Peyer's patch (tissue), 4 donors: ENCODE data around the gene AQP7. TPM values are rescaled to one million over a fixed set of nuclear protein-coding genes. Genes with fewer than 3 reads are reported as not detected.
"Not testable (repeated sequence)": the region's sequence is repeated elsewhere in the genome, so short reads cannot be mapped to it uniquely, and the experiment has no call there.

Source experiments
- DNase-seq, 3 donors: peaks; one replicate each; pipeline ENCODE4 v3.0.0-alpha.2; 2017 to 2019
- H3K27ac ChIP-seq, 4 donors: fragments of 200-600 bp; sonication (generic); one replicate each; pipeline ENCODE4 v1.5.1; 2016 to 2019
- H3K27me3 ChIP-seq, 2 donors: fragments of 200-600 bp; sonication (generic); one replicate each; pipeline ENCODE4 v1.5.1; 2019
- H3K36me3 ChIP-seq, 3 donors: fragments of 200-600 bp; sonication (generic); one replicate each; pipeline ENCODE4 v1.5.1; 2016 to 2019
- H3K4me1 ChIP-seq, 4 donors: fragments of 200-600 bp; sonication (generic); one replicate each; pipeline ENCODE4 v1.5.1; 2016 to 2019
- H3K4me3 ChIP-seq, 4 donors: fragments of 200-600 bp; sonication (generic); 1 replicate in 3 of 4; 2 replicates in 1 of 4; pipeline ENCODE4 v1.5.1; 2016 to 2019; ENCODE audit warnings: mild to moderate bottlenecking in 1 of 4
- H3K9me3 ChIP-seq, 4 donors: fragments of 200-600 bp; sonication (generic); one replicate each; pipeline ENCODE4 v1.5.1; 2016 to 2019; ENCODE audit warnings: mild to moderate bottlenecking in 1 of 4
- CTCF ChIP-seq, 6 experiments: fragments of 450-650 bp in 4 of 6; fragments of 200-600 bp in 2 of 6; sonication (generic) in 1 of 6; IDR thresholded peaks; one replicate each; pipeline ENCODE4 v1.5.1; 2017 to 2019; ENCODE audit warnings: antibody characterized with exemption in 6 of 6, mild to moderate bottlenecking in 3 of 6, moderate library complexity in 1 of 6
- POLR2A ChIP-seq, 2 donors: fragments of 450-650 bp; IDR thresholded peaks; one replicate each; pipeline ENCODE4 v1.5.1; 2017; ENCODE audit warnings: antibody characterized with exemption in 2 of 2, mild to moderate bottlenecking in 2 of 2, moderate library complexity in 2 of 2
- total RNA-seq, 4 donors: library from RNA; depleted of rRNA; stranded (reverse); fragments of >200 nt; gene quantifications; one replicate each; pipeline ENCODE4 v1.1.0, GENCODE V29; 2016

Gene AQP7
- total RNA-seq, 4 donors from 2014 or later, result 5.0 to 119 (median 79.2) TPM

- H3K27me3 ChIP-seq, result no peaks in the 10 kb centered on the region
- no peaks in the 10 kb centered on the region for H3K9me3 ChIP-seq
- peak in 1 of 3 donors; percentile 28 for DNase-seq
- TF ChIP-seq POLR2A (IDR thresholded peaks at IDR 0.05), result no peak
- H3K4me1 ChIP-seq, result peaks cover 0 to 5% (median 0%) of the 10 kb centered on the region in 4 donors
- peaks cover 0 to 13% (median 0%) of the 10 kb centered on the region in 3 donors for H3K36me3 ChIP-seq
- no peak overlapping the region for H3K4me3 ChIP-seq
- H3K27ac ChIP-seq, result no peak overlapping the region
Measured at GRCh38 chr9:33375841-33376321, 26.5 kb downstream of the AQP7 start.

- no peak for DNase-seq
- Histone ChIP-seq H3K4me1 (peaks cover 0 to 5% (median 0%) of the 10 kb centered on the region in 4 donors), H3K9me3 (no peaks in the 10 kb centered on the region), H3K27ac (no peak overlapping the region), H3K36me3 (peaks cover 0 to 19% (median 0%) of the 10 kb centered on the region in 3 donors), H3K4me3 (no peak overlapping the region), H3K27me3 (no peaks in the 10 kb centered on the region)
- TF ChIP-seq POLR2A (IDR thresholded peaks at IDR 0.05), result no peak
- TF ChIP-seq CTCF (IDR thresholded peaks at IDR 0.05), result peak in 1 of 6 experiments; percentile 3
Measured at GRCh38 chr9:33375238-33375840, 27.0 kb downstream of the AQP7 start.

GRCh38 chr9:33374634-33375237 lies 27.6 kb downstream of the AQP7 start:
- Histone ChIP-seq H3K4me3 (no peak overlapping the region), H3K9me3 (no peaks in the 10 kb centered on the region)

GRCh38 chr9:33374190-33374589 lies 28.2 kb downstream of the AQP7 start:
- Histone ChIP-seq H3K27ac (no peak overlapping the region), H3K9me3 (no peaks in the 10 kb centered on the region), H3K27me3 (no peaks in the 10 kb centered on the region), H3K4me1 (peaks cover 0 to 5% (median 0%) of the 10 kb centered on the region in 4 donors), H3K4me3 (no peak overlapping the region), H3K36me3 (peaks cover 0 to 29% (median 0%) of the 10 kb centered on the region in 3 donors)
- TF ChIP-seq CTCF (IDR thresholded peaks at IDR 0.05) (no peak), POLR2A (IDR thresholded peaks at IDR 0.05) (no peak)
- DNase-seq, result peak in 1 of 3 donors; percentile 31

More at GRCh38 chr9:33374634-33375237, 27.6 kb downstream of the AQP7 start:
- no peaks in the 10 kb centered on the region for H3K27me3 ChIP-seq
- peak in 2 of 3 donors; percentile 66 to 86 for DNase-seq
- peaks cover 0 to 5% (median 0%) of the 10 kb centered on the region in 4 donors for H3K4me1 ChIP-seq
- no peak overlapping the region for H3K27ac ChIP-seq
- H3K36me3 ChIP-seq, result peaks cover 0 to 25% (median 0%) of the 10 kb centered on the region in 3 donors
- TF ChIP-seq CTCF (IDR thresholded peaks at IDR 0.05) (peak; percentile 68 to 90 (median 83)), POLR2A (IDR thresholded peaks at IDR 0.05) (no peak)

GRCh38 chr9:33372900-33373299 lies 29.5 kb downstream of the AQP7 start:
- Histone ChIP-seq H3K4me1 (peaks cover 0 to 5% (median 0%) of the 10 kb centered on the region in 4 donors), H3K27me3 (no peaks in the 10 kb centered on the region), H3K36me3 (peaks cover 0 to 42% (median 0%) of the 10 kb centered on the region in 3 donors), H3K4me3 (no peak overlapping the region), H3K9me3 (no peaks in the 10 kb centered on the region), H3K27ac (no peak overlapping the region)
- TF ChIP-seq POLR2A (IDR thresholded peaks at IDR 0.05), result no peak
- no peak for TF ChIP-seq CTCF (IDR thresholded peaks at IDR 0.05)
- DNase-seq, result no peak

- DNase-seq, result no peak
- H3K36me3 ChIP-seq, result peaks cover 0 to 82% (median 0%) of the 10 kb centered on the region in 3 donors
- H3K9me3 ChIP-seq, result no peaks in the 10 kb centered on the region
- H3K4me3 ChIP-seq, result no peak overlapping the region
- no peak overlapping the region for H3K27ac ChIP-seq
- no peak for TF ChIP-seq POLR2A (IDR thresholded peaks at IDR 0.05)
- no peak for TF ChIP-seq CTCF (IDR thresholded peaks at IDR 0.05)
- H3K4me1 ChIP-seq, result no peaks in the 10 kb centered on the region
- H3K27me3 ChIP-seq, result no peaks in the 10 kb centered on the region
Measured at GRCh38 chr9:33366979-33367480, 35.3 kb downstream of the AQP7 start.

- not testable (repeated sequence) for H3K4me1 ChIP-seq, H3K27me3 ChIP-seq, H3K9me3 ChIP-seq, DNase-seq, H3K4me3 ChIP-seq, H3K27ac ChIP-seq
- H3K36me3 ChIP-seq, result peaks cover 0 to 66% (median 0%) of the 10 kb centered on the region in 3 donors
Measured at GRCh38 chr9:33364814-33365213, 37.6 kb downstream of the AQP7 start.
